Stimulated activated CD8-positive, alpha-beta memory T cell treated with anti-CD3 and anti-CD28 coated beads, Interleukin-4, amount 100 ng/mL, for 24 hours (primary cell): Measurements from ENCODE around the gene OCIAD1.
A peak's percentile ranks its signal among the peaks of the same experiment; 100 is the strongest.

Source experiments
- DNase-seq: peaks from one replicate; pipeline ENCODE4 v3.0.0-alpha.2; 2020; ENCODE audit warnings: low read depth

OCIAD1 gene

GRCh38 chr4:48891028-48891619 lies 60.2 kb downstream of the OCIAD1 start:
- DNase-seq: no peak

- DNase-seq: no peak
Measured at GRCh38 chr4:48896845-48897244, 66.0 kb downstream of the OCIAD1 start.

GRCh38 chr4:48898733-48899431 lies 68.0 kb downstream of the OCIAD1 start:
- DNase-seq: no peak

GRCh38 chr4:48899432-48899749 lies 68.5 kb downstream of the OCIAD1 start:
- DNase-seq: no peak

- DNase-seq: no peak
Measured at GRCh38 chr4:48899950-48900349, 69.1 kb downstream of the OCIAD1 start.

- no peak for DNase-seq
Measured at GRCh38 chr4:48901196-48901595, 70.3 kb downstream of the OCIAD1 start.

GRCh38 chr4:48902266-48902665 lies 71.4 kb downstream of the OCIAD1 start:
- no peak for DNase-seq

GRCh38 chr4:48904101-48904500 lies 73.2 kb downstream of the OCIAD1 start:
- no peak for DNase-seq

- no peak for DNase-seq
Measured at GRCh38 chr4:48904541-48905142, 73.8 kb downstream of the OCIAD1 start.

GRCh38 chr4:48905363-48906015 lies 74.6 kb downstream of the OCIAD1 start:
- DNase-seq: no peak

- DNase-seq: peak; percentile 64
Measured at GRCh38 chr4:48906206-48907173, 75.6 kb downstream of the OCIAD1 start, which contains the start of gene OCIAD2. TSS of gene OCIAD2 (minus strand) at chr4:48906774. CDS start at chr4:48904549, 2,225 bp downstream.

- DNase-seq: no peak
Measured at GRCh38 chr4:48907706-48908477, 77.0 kb downstream of the OCIAD1 start.

GRCh38 chr4:48908687-48909086 lies 77.8 kb downstream of the OCIAD1 start:
- no peak for DNase-seq

GRCh38 chr4:48909697-48910096 lies 78.8 kb downstream of the OCIAD1 start:
- DNase-seq: peak; percentile 36

- no peak for DNase-seq
Measured at GRCh38 chr4:48910511-48910910, 79.6 kb downstream of the OCIAD1 start.
